Measurements from ENCODE around the gene ERVV-1.
"Not testable (repeated sequence)": the region's sequence is repeated elsewhere in the genome, so short reads cannot be mapped to it uniquely, and the experiment has no call there.

- not testable (repeated sequence) for TF ChIP-seq CTCF, POLR2AphosphoS5 (IDR thresholded peaks at IDR 0.05)
Measured at GRCh38 chr19:52983167-52983566, 30.6 kb upstream of the ERVV-1 start.

Measured in gastroesophageal sphincter (tissue), 3 donors.